NCI-H1417 (cell line): Measurements from ENCODE around the gene CLIP2.
"Not testable (repeated sequence)": the region's sequence is repeated elsewhere in the genome, so short reads cannot be mapped to it uniquely, and the experiment has no call there.

ENCODE experiments used
- DNase-seq, 3 experiments: peaks; one replicate each; lab custom pipeline; 2025; lab: John Stamatoyannopoulos, UW

The CLIP2 gene

DNA sequence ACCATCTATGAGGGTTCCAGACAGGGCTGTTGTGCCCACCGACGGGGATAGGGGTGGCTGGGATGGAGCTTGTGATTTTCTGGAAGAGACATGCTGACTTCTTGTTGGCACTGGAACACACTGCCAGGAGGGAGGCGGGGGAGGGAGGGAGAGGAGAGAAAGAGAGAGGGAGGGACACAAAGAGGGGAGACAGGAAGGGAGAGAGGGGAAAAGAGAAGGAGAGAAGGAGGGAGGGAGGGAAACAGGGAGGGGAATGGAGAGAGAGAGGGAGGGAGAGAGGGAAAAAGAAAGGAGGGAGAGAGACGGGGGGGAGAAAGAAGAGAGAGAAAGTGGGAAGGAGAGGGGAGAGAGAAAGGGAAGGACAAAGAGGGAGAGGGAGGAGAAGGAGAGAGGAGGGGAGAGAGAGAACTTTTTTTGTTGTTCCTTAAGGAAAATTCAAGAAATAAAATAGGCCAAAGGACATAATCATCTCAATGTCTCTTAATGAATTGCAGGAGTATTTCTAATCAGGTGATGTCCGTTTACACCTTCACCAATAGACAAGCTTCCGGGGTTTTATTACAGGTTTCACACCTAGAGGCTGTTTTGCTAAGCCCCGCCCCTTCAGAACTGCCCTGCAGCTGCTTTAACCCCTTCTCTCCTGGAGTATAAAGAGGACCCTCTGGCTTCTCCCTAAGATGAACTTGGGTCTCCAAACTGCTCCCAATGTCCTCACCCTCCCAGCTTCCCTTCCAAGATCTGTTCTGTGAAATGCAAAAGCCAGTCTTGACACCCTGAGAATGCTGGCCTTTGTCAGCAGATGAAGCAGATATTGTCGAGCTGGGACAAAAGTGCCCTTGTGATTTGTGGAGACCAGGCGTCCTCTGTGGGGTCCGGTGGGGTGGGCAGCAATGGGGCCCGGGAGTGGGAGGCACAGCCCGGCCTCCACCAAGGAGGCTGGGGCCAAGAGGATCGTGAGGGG, 82.5 kb downstream of the CLIP2 start:
- DNase-seq, result peak; percentile 11 to 78 (median 62)

DNA sequence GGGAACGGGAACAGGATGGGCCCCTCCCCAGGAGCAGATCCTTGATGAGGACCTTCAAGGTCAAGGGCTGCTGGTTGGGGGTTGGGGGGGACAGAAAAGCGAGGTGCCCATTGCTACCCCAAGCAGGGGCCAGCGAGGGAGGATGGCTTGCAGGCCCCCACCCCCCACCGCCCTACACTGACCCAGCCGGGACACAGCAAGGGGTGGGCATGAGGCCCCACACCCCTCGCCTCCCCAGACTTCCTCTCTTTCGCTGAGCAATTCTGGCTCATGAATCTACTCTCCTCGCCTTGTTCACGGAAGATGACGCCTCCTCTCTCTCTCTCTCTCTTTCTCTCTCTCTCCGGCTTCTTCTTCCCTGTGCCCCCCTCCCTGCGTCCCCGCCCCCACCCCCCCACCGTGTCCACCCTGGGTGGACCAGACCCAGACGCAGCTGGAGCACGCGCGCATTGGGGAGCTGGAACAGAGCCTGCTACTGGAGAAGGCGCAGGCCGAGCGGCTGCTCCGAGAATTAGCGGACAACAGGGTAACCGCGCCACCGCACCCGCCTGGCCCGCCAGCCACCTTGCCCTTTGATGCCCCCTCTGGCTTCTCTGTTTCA, 83.4 kb downstream of the CLIP2 start:
- no peak for DNase-seq

DNA sequence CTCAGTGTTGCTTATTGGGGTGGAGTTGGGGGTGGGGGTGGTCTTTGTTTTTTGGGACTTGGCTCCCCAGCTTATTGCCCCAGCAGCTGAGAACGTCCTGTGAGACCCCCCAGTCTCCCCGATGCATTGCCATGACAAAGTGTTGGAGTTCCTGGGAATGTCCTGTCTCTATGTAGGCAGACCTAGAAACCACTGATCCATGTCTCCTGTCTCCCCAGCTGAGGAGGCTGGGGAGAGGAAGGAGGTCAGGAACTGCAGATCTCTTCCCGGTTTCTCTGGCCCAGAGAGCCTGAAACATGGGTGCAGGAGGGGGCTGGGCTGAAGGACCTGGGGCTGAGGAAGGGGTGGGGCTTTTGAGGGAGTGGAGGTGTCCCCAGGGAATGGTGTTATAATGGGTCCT, 84.3 kb downstream of the CLIP2 start:
- no peak for DNase-seq

DNA sequence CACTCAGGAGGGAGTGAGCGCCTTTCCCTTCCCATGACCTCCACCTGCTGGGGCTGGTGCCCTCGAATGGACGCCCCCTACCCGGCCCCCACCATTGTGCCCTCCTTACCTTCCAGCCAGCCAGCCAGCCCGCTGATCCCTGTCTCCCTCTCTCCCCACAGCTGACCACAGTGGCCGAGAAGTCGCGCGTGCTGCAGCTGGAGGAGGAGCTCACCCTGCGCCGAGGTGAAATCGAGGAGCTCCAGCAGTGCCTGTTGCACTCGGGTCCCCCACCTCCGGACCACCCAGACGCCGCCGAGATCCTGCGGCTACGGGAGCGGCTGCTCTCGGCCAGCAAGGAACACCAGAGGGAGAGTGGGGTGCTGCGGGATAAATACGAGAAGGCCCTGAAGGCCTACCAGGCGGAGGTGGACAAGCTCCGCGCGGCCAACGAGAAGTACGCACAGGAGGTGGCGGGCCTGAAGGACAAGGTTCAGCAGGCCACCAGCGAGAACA, 86.6 kb downstream of the CLIP2 start:
- no peak for DNase-seq

DNA sequence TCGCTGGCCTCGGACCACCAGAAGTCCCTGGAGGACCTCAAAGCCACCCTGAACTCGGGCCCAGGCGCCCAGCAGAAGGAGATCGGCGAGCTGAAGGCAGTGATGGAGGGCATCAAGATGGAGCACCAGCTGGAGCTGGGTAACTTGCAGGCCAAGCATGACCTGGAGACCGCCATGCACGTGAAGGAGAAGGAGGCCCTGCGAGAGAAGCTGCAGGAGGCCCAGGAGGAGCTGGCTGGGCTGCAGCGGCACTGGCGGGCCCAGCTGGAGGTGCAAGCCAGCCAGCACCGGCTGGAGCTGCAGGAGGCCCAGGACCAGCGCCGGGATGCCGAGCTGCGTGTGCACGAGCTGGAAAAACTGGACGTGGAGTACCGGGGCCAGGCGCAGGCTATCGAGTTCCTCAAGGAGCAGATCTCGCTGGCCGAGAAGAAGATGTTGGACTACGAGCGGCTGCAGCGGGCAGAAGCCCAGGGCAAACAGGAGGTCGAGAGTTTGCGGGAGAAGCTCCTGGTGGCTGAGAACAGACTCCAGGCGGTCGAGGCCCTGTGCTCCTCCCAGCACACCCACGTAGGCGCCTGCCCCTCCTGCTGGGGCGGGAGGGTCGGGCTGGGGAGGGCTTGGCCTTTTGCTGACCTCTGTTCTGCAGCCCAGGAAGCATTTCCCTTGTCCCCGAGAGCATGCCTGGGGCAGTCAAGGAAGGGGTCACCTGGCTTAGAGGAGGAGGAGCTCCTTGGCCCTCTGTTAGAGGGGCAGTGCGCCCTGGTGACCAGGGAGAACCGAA, 87.2 kb downstream of the CLIP2 start:
- DNase-seq, result no peak

DNA sequence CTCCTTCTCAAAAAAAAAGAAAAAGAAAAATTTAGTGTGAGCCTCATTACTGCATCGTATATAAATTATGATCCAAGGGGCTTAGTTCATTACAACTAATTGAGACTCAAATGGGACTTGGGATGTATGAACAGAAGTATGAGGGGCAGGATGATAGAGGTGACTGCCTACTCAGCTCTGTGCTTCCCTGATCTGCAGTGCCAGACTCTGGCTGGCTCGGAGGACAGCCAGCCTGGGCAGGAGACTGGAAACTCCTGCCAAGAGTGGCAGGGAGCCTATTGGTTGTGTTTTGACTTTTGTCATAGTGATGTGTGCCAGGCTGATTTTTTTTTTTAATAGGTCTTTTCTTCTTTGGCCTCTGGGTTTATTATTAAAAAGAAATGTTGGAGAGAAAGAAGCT, 90.7 kb downstream of the CLIP2 start:
- no peak for DNase-seq

DNA sequence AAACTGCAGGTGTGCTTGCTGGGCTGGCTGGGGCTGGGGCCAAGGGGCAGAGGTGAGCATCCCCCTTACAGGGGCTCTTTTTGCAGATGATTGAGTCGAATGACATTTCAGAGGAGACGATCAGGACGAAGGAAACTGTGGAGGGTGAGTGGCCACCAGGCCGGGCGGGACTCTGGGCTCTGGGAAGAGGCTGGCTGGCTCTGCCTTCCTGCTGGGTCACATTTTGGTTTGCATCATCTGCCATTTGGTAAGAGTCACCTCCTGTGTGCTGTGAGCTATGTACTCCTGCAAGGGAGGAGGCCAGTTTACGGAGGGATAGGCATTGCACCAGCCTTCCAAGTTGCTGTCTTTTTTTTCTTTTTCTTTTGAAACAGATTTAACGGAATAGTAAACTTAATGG, 91.5 kb downstream of the CLIP2 start:
- no peak for DNase-seq

DNA sequence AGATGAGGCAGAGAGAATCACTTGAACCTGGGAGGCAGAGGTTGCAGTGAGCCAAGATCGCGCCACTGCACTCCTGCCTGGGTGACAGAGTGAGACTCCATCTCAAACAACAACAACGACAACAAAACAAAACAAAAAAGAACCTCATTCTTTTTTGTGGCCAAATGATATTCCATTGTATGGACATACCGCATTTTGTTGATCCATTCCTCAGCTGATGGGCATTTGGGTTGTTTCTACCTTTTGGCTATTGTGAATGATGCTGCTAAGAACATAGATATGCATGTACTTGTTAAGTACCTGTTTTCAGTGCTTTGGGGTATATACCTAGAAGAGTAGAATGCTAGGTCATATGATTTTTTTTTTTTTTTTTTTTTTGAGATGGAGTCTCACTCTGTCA, 94.9 kb downstream of the CLIP2 start:
- not testable (repeated sequence) for DNase-seq

DNA sequence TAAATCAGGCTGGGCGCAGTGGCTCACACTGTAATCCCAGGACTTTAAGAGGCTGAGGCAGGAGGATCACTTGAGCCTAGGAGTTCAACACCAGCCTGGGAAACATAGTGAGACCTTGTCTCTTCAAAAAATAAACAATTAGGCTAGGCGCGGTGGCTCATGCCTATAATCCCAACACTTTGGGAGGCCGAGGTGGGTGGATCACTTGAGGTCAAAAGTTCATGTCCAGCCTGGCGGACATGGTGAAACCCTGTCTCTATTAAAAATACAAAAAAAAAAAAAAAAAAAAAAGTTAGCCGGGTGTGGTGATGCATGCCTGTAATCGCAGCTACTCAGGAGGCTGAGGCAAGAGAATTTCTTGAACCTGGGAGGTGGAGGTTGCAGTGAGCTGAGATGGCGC, 95.6 kb downstream of the CLIP2 start:
- not testable (repeated sequence) for DNase-seq

DNA sequence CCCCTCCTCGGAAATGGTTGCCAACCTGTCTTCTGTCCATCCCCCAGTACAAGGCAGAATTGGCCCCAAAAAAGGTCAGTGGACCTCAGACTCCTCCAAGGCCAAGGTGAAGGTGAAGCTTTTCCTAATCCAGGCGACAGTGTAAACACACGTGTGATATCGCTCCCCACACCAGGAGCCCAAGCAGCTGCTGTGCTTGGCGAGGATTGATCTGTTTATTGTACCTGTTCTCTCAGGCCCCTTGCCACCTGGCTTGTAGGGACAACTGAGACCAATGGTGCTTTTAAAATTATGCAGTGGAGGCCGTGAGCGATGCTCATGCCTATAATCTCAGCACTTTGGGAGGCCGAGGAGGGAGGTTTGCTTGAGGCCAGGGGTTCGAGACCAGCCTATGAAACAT, 98.4 kb downstream of the CLIP2 start:
- peak in 1 of 3 experiments; percentile 8 for DNase-seq

DNA sequence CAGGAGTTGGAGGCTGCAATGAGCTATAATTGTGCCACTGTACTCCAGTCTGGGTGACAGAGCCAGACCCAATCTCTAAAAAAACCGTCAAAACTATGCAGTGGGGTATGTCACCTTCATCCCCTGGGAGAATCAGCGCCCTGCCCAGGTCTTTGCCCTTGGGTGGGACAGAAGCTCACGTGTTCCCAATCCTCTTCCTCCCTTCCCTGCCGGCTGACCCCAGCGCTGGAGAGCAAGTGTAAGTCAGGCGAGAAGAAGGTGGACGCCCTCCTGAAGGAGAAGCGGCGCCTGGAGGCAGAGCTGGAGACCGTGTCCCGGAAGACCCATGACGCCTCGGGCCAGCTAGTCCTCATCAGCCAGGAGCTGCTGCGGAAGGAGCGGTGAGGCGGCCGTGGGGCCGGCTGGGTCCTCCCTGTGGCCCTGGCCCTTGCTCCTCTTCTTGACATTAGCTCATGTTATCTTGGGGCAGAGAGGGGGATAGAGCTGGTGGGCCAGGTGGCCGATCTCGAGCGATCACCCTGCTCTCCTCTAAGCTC, 99.7 kb downstream of the CLIP2 start:
- DNase-seq, result no peak

DNA sequence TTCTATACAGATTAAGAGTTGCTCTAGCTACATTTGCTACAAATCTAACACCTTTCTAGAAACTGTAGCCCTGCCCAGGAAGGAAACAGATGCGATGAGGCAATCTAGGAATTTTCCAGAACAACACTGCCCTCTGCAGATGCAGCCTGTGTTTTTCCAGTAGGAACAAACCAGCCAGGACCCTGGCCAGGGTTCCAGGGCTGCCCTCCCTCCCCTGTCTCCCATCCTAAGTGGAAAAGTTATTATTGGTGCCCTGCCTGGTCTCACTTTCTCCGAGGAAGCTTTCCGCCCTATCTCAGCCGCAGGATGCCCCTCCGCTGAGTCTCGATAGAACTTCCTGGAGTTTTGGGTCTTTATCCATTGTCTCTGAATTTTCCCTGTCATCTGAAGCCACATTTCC, 104.5 kb downstream of the CLIP2 start:
- peak in 1 of 3 experiments; percentile 24 for DNase-seq

DNA sequence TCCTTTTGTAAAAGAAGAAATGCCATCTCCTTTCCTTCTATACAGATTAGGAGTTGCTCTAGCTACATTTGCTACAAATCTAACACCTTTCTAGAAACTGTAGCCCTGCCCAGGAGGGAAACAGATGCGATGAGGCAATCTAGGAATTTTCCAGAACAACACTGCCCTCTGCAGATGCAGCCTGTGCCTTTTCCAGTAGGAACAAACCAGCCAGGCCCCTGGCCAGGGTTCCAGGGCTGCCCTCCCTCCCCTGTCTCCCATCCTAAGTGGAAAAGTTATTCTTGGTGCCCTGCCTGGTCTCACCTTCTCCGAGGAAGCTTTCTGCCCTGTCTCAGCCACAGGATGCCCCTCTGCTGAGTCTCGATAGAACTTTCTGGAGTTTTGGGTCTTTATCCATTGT, 105.4 kb downstream of the CLIP2 start:
- DNase-seq, result not testable (repeated sequence)

DNA sequence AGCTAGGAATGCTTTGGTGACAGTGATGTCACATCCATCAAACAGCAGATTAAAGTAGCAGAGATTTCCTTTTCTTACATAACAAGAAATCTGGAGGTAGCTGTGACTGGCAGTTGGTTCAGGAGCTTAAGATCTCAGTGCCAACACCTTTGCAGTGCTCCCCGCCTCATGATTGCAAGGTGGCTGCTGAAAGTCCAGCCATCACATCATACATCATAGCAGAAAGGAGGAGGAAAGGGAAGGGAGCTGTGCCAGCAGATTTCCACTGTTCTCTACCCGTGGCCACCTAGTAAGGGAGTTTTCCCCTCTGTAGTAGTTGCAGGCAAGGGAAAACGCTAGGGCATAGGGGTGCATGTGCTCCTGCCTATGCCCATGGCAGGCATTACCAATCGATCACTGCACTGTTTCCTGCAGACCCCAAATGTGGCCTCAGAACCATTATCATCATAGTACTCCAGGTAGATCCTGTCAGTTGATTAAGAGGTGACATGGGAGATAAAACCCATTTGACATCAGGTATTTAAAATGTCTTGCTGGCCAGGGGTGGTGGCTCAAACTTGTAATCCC, 106.6 kb downstream of the CLIP2 start:
- no peak for DNase-seq

DNA sequence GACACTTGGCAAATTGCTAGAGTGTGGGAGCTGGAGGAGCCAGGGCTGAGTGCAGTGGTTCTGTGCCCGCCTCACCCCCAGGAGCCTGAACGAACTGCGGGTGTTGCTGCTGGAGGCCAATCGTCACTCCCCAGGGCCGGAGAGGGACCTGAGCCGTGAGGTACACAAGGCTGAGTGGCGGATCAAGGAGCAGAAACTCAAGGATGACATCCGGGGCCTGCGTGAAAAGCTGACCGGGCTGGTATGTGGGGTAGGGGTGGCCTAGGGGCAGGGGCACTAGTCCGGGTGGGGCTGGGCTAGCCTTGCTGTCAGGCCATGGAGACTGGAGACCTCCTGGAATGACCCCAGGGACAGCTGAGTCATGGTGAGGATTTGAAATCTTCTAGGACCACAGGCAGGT, 107.8 kb downstream of the CLIP2 start:
- DNase-seq, result no peak

DNA sequence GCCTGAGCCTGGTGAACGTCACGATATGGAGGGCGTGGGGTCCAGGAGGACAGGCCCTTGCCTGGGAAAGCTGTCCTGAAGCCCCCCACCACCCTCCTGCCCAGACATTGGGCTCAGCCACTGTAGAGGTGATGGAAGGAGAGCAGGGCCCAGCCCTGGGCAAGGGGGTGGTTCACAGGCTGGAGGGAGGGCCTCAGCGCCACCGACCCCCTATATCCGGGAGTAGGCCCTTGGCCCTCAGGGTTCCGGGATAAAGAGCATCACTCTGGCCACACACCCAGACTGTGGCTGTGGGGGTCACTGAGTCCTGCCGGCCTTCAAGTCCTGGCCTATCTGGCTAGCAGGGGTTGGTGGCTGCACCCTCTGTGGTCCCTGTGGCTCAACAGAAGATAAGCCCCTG, 109.2 kb downstream of the CLIP2 start:
- no peak for DNase-seq

DNA sequence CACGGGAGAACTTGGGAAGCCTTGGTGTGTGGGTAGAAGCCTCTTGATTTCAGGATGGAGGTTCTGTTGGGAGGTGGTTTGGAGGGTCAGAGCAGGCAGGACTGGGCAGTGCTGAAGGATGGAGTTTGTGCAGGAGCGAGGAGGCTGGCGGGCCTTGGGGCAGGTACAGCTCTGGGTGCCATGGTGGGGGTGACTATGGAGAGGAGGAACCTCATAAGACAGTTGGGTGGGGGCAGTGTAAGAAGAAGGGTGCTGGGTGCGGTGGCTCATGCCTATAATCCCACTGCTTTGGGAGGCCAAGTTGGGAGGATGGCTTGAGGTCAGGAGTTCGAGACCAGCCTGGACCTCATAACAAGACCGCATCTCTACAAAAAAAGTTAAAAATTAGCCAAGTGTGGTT, 109.8 kb downstream of the CLIP2 start:
- DNase-seq, result no peak

DNA sequence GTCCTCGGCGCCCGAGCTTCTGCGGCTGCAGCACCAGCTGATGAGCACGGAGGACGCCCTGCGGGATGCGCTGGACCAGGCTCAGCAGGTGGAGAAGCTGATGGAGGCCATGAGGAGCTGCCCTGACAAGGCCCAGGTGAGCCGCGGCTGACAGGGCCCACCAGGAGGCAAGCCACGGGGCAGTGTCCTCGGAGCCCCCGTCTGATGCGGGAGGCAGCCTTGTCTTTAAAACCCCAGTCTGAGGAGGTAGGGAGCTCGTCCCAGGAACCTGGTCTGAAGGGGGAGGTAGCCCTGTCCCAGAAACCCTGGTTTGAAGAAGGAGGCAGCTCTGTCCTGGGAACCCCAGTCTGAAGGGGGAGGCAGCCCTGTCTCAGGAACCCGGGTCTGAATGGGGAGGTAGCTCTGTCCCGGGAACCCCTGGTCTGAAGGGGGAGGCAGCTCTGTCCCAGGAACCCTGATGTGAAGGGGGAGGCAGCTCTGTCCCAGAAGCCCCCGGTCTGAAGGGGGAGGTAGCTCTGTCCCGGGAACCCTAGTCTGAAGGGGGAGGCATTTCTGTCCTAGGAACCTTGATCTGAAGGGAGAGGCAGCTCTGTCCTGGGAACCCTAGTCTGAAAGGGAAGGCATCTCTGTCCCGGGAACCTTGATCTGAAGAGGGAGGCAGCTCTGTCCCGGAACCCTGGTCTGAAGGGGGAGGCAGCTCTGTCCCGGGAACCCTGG, 111.4 kb downstream of the CLIP2 start:
- DNase-seq, result peak in 1 of 3 experiments; percentile 37

DNA sequence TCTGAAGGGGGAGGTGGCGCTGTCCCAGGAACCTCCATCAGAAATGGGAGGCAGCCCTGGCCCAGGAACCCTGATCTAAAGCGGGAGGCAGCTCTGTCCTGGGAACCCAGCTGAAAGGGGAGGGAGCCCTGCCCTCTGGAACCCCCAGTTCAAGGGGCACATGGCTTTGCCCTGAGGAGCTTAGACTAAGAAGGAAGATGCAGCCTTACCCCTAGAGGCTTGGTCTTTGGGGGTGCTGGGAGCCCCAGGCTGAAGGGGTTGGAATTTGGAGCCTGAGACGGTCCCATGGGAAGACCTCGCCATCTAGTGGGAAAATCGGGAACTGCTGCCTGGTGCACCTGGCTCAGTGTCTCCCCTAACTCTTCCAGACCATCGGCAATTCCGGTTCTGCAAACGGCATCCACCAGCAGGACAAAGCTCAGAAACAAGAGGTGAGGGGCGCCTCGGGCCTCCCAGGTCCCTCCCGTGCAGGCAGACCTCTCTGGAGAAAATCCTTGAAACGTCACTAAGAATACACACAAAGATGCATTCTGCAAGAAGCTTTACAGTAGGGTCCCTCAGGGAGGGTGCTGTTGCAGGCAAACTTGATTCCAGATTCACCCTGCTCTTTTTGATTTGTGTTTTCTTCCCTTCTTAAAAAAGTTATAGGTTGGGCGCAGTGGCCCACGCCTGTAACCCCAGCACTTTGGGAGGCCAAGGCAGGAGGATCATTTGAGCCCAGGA, 112.1 kb downstream of the CLIP2 start:
- peak; percentile 59 to 77 (median 61) for DNase-seq

DNA sequence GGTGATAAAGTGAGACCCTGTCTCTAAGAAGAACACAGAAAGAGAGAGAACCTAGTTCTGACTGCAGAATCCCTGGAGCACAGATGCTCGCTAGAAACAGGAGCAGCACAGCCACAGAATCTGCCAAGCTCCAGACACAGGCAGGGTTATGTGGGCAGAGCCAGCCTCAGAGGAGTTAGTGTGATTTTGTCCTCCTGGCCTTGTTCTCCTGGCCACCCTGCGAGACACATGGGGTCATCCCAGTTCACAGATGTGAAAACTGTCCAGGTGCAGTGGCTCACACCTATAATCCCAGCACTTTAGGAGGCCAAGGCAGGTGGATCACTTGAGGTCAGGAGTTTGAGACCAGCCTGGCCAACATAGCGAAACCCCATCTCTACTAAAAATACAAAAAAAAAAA, 113.5 kb downstream of the CLIP2 start:
- DNase-seq, result not testable (repeated sequence)
